ENCODE results near the gene LHPP. TPM values are rescaled to one million over a fixed set of nuclear protein-coding genes. Genes with fewer than 3 reads are reported as not detected.

Gene LHPP
- total RNA-seq, 6 donors from 2014 or later, result 12.0 to 21.4 (median 16.4) TPM

- Histone ChIP-seq H3K9me3 (no peaks in the 10 kb centered on the region), H3K4me1 (peaks cover 48 to 81% (median 61%) of the 10 kb centered on the region in 4 donors), H3K27ac (peak overlapping the region; percentile 71 to 86 (median 76)), H3K4me3 (no peak overlapping the region), H3K36me3 (no peaks in the 10 kb centered on the region), H3K27me3 (no peaks in the 10 kb centered on the region)
- ATAC-seq (ENCODE audit: low FRiP score in 2 of 2) (peak; percentile 5 to 46), DNase-seq (no peak)
- TF ChIP-seq POLR2AphosphoS5 (IDR thresholded peaks at IDR 0.05) (peak; percentile 62 to 63), EP300 (IDR thresholded peaks at IDR 0.05) (peak in 1 of 4 donors; percentile 45), POLR2A (IDR thresholded peaks at IDR 0.05) (no peak), CTCF (IDR thresholded peaks at IDR 0.05) (no peak)
- 67 to 72% methylated on average over 9 to 14 of the region's 17 CpGs for WGBS, 2 donors
Observed at GRCh38 chr10:124653811-124654651, 192.4 kb downstream of the LHPP start.

GRCh38 chr10:124654686-124655085 lies 193.1 kb downstream of the LHPP start:
- Histone ChIP-seq H3K27me3 (no peaks in the 10 kb centered on the region), H3K36me3 (no peaks in the 10 kb centered on the region), H3K4me1 (peaks cover 42 to 81% (median 57%) of the 10 kb centered on the region in 4 donors), H3K4me3 (no peak overlapping the region), H3K27ac (peak overlapping the region; percentile 71 to 86 (median 76)), H3K9me3 (no peaks in the 10 kb centered on the region)
- ATAC-seq (ENCODE audit: low FRiP score in 2 of 2), result no peak
- DNase-seq, result no peak
- no peak for TF ChIP-seq EP300 (IDR thresholded peaks at IDR 0.05)
- no peak for TF ChIP-seq POLR2AphosphoS5 (IDR thresholded peaks at IDR 0.05)
- TF ChIP-seq CTCF (IDR thresholded peaks at IDR 0.05), result no peak
- TF ChIP-seq POLR2A (IDR thresholded peaks at IDR 0.05), result no peak
- 33 to 75% methylated on average over 2 to 7 of the region's 7 CpGs for WGBS, 2 donors

- Histone ChIP-seq H3K4me1 (peaks cover 45 to 81% (median 59%) of the 10 kb centered on the region in 4 donors), H3K27ac (peak overlapping the region; percentile 71 to 86 (median 76)), H3K36me3 (no peaks in the 10 kb centered on the region), H3K4me3 (no peak overlapping the region), H3K9me3 (no peaks in the 10 kb centered on the region), H3K27me3 (no peaks in the 10 kb centered on the region)
- ATAC-seq (ENCODE audit: low FRiP score in 2 of 2), result no peak
- 79 to 91% methylated on average over 11 to 13 of the region's 13 CpGs for WGBS, 2 donors
- no peak for TF ChIP-seq CTCF (IDR thresholded peaks at IDR 0.05)
- no peak for TF ChIP-seq EP300 (IDR thresholded peaks at IDR 0.05)
- TF ChIP-seq POLR2A (IDR thresholded peaks at IDR 0.05), result no peak
- TF ChIP-seq POLR2AphosphoS5 (IDR thresholded peaks at IDR 0.05), result no peak
- no peak for DNase-seq
Observed at GRCh38 chr10:124655191-124656112, 193.8 kb downstream of the LHPP start.

- no peak for TF ChIP-seq CTCF (IDR thresholded peaks at IDR 0.05)
- no peak for TF ChIP-seq POLR2A (IDR thresholded peaks at IDR 0.05)
- TF ChIP-seq POLR2AphosphoS5 (IDR thresholded peaks at IDR 0.05), result no peak
- no peak for TF ChIP-seq EP300 (IDR thresholded peaks at IDR 0.05)
- Histone ChIP-seq H3K27me3 (no peaks in the 10 kb centered on the region), H3K4me1 (peaks cover 41 to 76% (median 60%) of the 10 kb centered on the region in 4 donors), H3K36me3 (no peaks in the 10 kb centered on the region), H3K9me3 (no peaks in the 10 kb centered on the region), H3K4me3 (no peak overlapping the region), H3K27ac (peak overlapping the region in 2 of 4 donors; percentile 77 to 86)
- DNase-seq (no peak), ATAC-seq (ENCODE audit: low FRiP score in 2 of 2) (no peak)
- 94 to 100% methylated on average over 4 to 7 of the region's 7 CpGs for WGBS, 2 donors
Observed at GRCh38 chr10:124656113-124656490, 194.5 kb downstream of the LHPP start.
